IPS-18a (cell line): ENCODE data around the gene CTNNA1.
"Not testable (repeated sequence)": the region's sequence is repeated elsewhere in the genome, so short reads cannot be mapped to it uniquely, and the experiment has no call there.

Experiments
- H3K27ac ChIP-seq: one replicate; pipeline ENCODE4 v1.5.1; 2013; ENCODE audit warnings: low read length
- H3K27me3 ChIP-seq: one replicate; pipeline ENCODE4 v1.6.1; 2013; ENCODE audit warnings: mild to moderate bottlenecking, low read length; ENCODE audit not compliant: control insufficient read depth, insufficient read depth
- H3K36me3 ChIP-seq: one replicate; pipeline ENCODE4 v1.6.1; 2013; ENCODE audit warnings: low read depth, low read length; ENCODE audit not compliant: control insufficient read depth
- H3K4me1 ChIP-seq: one replicate; pipeline ENCODE4 v1.6.1; 2013; ENCODE audit warnings: low read depth, low read length; ENCODE audit not compliant: control insufficient read depth
- H3K4me3 ChIP-seq: one replicate; pipeline ENCODE4 v1.5.1; 2013; ENCODE audit warnings: low read length
- H3K9ac ChIP-seq: one replicate; pipeline ENCODE4 v1.6.1; 2013; ENCODE audit warnings: mild to moderate bottlenecking, low read length, moderate library complexity
- H3K9me3 ChIP-seq: one replicate; pipeline ENCODE4 v1.6.1; 2013; ENCODE audit warnings: low read depth, low read length; ENCODE audit not compliant: control insufficient read depth

CTNNA1 gene

GRCh38 chr5:138725818-138726416, 27.3 kb upstream of the CTNNA1 start:
- Histone ChIP-seq H3K36me3 (no peaks in the 10 kb centered on the region), H3K27ac (no peak overlapping the region), H3K9me3 (no peaks in the 10 kb centered on the region), H3K27me3 (no peaks in the 10 kb centered on the region), H3K4me3 (no peak overlapping the region), H3K9ac (no peak overlapping the region), H3K4me1 (peaks cover 30% of the 10 kb centered on the region)

- Histone ChIP-seq H3K36me3 (no peaks in the 10 kb centered on the region), H3K9ac (no peak overlapping the region), H3K27ac (no peak overlapping the region), H3K4me3 (no peak overlapping the region), H3K9me3 (no peaks in the 10 kb centered on the region), H3K27me3 (no peaks in the 10 kb centered on the region), H3K4me1 (peaks cover 30% of the 10 kb centered on the region)
These were observed 26.4 kb upstream of the CTNNA1 start for GRCh38 chr5:138726848-138727247.

- not testable (repeated sequence) for H3K9me3 ChIP-seq, H3K36me3 ChIP-seq, H3K27me3 ChIP-seq, H3K4me3 ChIP-seq, H3K9ac ChIP-seq, H3K27ac ChIP-seq
- H3K4me1 ChIP-seq: peaks cover 10% of the 10 kb centered on the region
These were observed 22.7 kb upstream of the CTNNA1 start for GRCh38 chr5:138730496-138730895.

- Histone ChIP-seq H3K27me3 (no peaks in the 10 kb centered on the region), H3K27ac (no peak overlapping the region), H3K4me3 (no peak overlapping the region), H3K36me3 (no peaks in the 10 kb centered on the region), H3K9me3 (no peaks in the 10 kb centered on the region), H3K4me1 (no peaks in the 10 kb centered on the region), H3K9ac (no peak overlapping the region)
These were observed 20.8 kb upstream of the CTNNA1 start for GRCh38 chr5:138732466-138732865.

- H3K9me3 ChIP-seq: no peaks in the 10 kb centered on the region
- no peak overlapping the region for H3K27ac ChIP-seq
- H3K4me3 ChIP-seq: no peak overlapping the region
- no peak overlapping the region for H3K9ac ChIP-seq
- H3K36me3 ChIP-seq: no peaks in the 10 kb centered on the region
- no peaks in the 10 kb centered on the region for H3K27me3 ChIP-seq
- H3K4me1 ChIP-seq: no peaks in the 10 kb centered on the region
These were observed 20.3 kb upstream of the CTNNA1 start for GRCh38 chr5:138732933-138733332.

- Histone ChIP-seq H3K9ac (no peak overlapping the region), H3K27ac (no peak overlapping the region), H3K27me3 (no peaks in the 10 kb centered on the region), H3K36me3 (no peaks in the 10 kb centered on the region), H3K9me3 (no peaks in the 10 kb centered on the region), H3K4me1 (no peaks in the 10 kb centered on the region), H3K4me3 (no peak overlapping the region)
These were observed 19.7 kb upstream of the CTNNA1 start for GRCh38 chr5:138733509-138733908.

- H3K9ac ChIP-seq: no peak overlapping the region
- H3K9me3 ChIP-seq: no peaks in the 10 kb centered on the region
- peaks cover 7% of the 10 kb centered on the region for H3K4me1 ChIP-seq
- H3K27ac ChIP-seq: no peak overlapping the region
- H3K4me3 ChIP-seq: no peak overlapping the region
- H3K36me3 ChIP-seq: no peaks in the 10 kb centered on the region
- no peaks in the 10 kb centered on the region for H3K27me3 ChIP-seq
These were observed 16.9 kb upstream of the CTNNA1 start for GRCh38 chr5:138736293-138736692.

- Histone ChIP-seq H3K27me3 (no peaks in the 10 kb centered on the region), H3K9me3 (no peaks in the 10 kb centered on the region), H3K36me3 (no peaks in the 10 kb centered on the region), H3K27ac (no peak overlapping the region), H3K4me3 (no peak overlapping the region), H3K9ac (no peak overlapping the region), H3K4me1 (peaks cover 7% of the 10 kb centered on the region)
These were observed 15.5 kb upstream of the CTNNA1 start for GRCh38 chr5:138737494-138738265.

GRCh38 chr5:138738399-138738798, 14.8 kb upstream of the CTNNA1 start:
- Histone ChIP-seq H3K4me1 (peaks cover 7% of the 10 kb centered on the region), H3K9ac (no peak overlapping the region), H3K27me3 (no peaks in the 10 kb centered on the region), H3K36me3 (no peaks in the 10 kb centered on the region), H3K4me3 (no peak overlapping the region), H3K9me3 (no peaks in the 10 kb centered on the region), H3K27ac (no peak overlapping the region)

- Histone ChIP-seq H3K36me3 (no peaks in the 10 kb centered on the region), H3K9me3 (no peaks in the 10 kb centered on the region), H3K4me1 (peaks cover 7% of the 10 kb centered on the region), H3K9ac (no peak overlapping the region), H3K27me3 (no peaks in the 10 kb centered on the region), H3K4me3 (no peak overlapping the region), H3K27ac (no peak overlapping the region)
These were observed 13.3 kb upstream of the CTNNA1 start for GRCh38 chr5:138739938-138740337.

GRCh38 chr5:138743484-138743883, 9.7 kb upstream of the CTNNA1 start:
- H3K36me3 ChIP-seq: no peaks in the 10 kb centered on the region
- H3K4me1 ChIP-seq: peaks cover 7% of the 10 kb centered on the region
- no peaks in the 10 kb centered on the region for H3K9me3 ChIP-seq
- no peak overlapping the region for H3K4me3 ChIP-seq
- no peak overlapping the region for H3K27ac ChIP-seq
- H3K27me3 ChIP-seq: no peaks in the 10 kb centered on the region
- no peak overlapping the region for H3K9ac ChIP-seq

GRCh38 chr5:138745268-138745667, 8.0 kb upstream of the CTNNA1 start:
- no peak overlapping the region for H3K27ac ChIP-seq
- H3K9me3 ChIP-seq: no peaks in the 10 kb centered on the region
- peaks cover under 1% of the 10 kb centered on the region for H3K4me1 ChIP-seq
- no peak overlapping the region for H3K4me3 ChIP-seq
- H3K9ac ChIP-seq: no peak overlapping the region
- H3K27me3 ChIP-seq: no peaks in the 10 kb centered on the region
- no peaks in the 10 kb centered on the region for H3K36me3 ChIP-seq
